ENCODE results near the gene NRCAM. TPM values are rescaled to one million over a fixed set of nuclear protein-coding genes. Genes with fewer than 3 reads are reported as not detected.
A peak's percentile ranks its signal among the peaks of the same experiment; 100 is the strongest.

Gene NRCAM
- total RNA-seq, 1 experiment from 2014 or later, result 19.2 TPM

- in situ Hi-C loops (cut with HindIII; ENCODE audit: low pct_unique_long_range_greater_than_20kb, low sequenced_read_pairs), result no loop called here
- DNase-seq (ENCODE audit: low read depth, low spot score), result no peak
These were observed 147.3 kb downstream of the NRCAM start for GRCh38 chr7:108308903-108309302.

GRCh38 chr7:108308276-108308675 is 148.0 kb downstream of the NRCAM start:
- in situ Hi-C loops (cut with HindIII; ENCODE audit: low pct_unique_long_range_greater_than_20kb, low sequenced_read_pairs), result no loop called here
- DNase-seq (ENCODE audit: low read depth, low spot score), result no peak

GRCh38 chr7:108307595-108307994 is 148.6 kb downstream of the NRCAM start:
- in situ Hi-C loops (cut with HindIII; ENCODE audit: low pct_unique_long_range_greater_than_20kb, low sequenced_read_pairs), result no loop called here
- DNase-seq (ENCODE audit: low read depth, low spot score), result no peak

GRCh38 chr7:108307194-108307593 is 149.0 kb downstream of the NRCAM start:
- peak; percentile 60 for DNase-seq (ENCODE audit: low read depth, low spot score)
- in situ Hi-C loops (cut with HindIII; ENCODE audit: low pct_unique_long_range_greater_than_20kb, low sequenced_read_pairs), result no loop called here

GRCh38 chr7:108303332-108303731 is 152.9 kb downstream of the NRCAM start:
- no peak for DNase-seq (ENCODE audit: low read depth, low spot score)
- in situ Hi-C loops (cut with HindIII; ENCODE audit: low pct_unique_long_range_greater_than_20kb, low sequenced_read_pairs), result no loop called here

GRCh38 chr7:108301387-108301786 is 154.8 kb downstream of the NRCAM start:
- in situ Hi-C loops (cut with HindIII; ENCODE audit: low pct_unique_long_range_greater_than_20kb, low sequenced_read_pairs), result no loop called here

GRCh38 chr7:108299251-108299973 is 156.8 kb downstream of the NRCAM start:
- no peak for DNase-seq (ENCODE audit: low read depth, low spot score)
- in situ Hi-C loops (cut with HindIII; ENCODE audit: low pct_unique_long_range_greater_than_20kb, low sequenced_read_pairs), result no loop called here

More at GRCh38 chr7:108301387-108301786, 154.8 kb downstream of the NRCAM start:
- DNase-seq (ENCODE audit: low read depth, low spot score), result no peak

- in situ Hi-C loops (cut with HindIII; ENCODE audit: low pct_unique_long_range_greater_than_20kb, low sequenced_read_pairs), result no loop called here
- DNase-seq (ENCODE audit: low read depth, low spot score), result peak; percentile 42
These were observed 159.3 kb downstream of the NRCAM start for GRCh38 chr7:108296911-108297310.

GRCh38 chr7:108294595-108294994 is 161.6 kb downstream of the NRCAM start:
- DNase-seq (ENCODE audit: low read depth, low spot score), result no peak
- in situ Hi-C loops (cut with HindIII; ENCODE audit: low pct_unique_long_range_greater_than_20kb, low sequenced_read_pairs), result no loop called here

GRCh38 chr7:108293149-108293612 is 163.1 kb downstream of the NRCAM start:
- in situ Hi-C loops (cut with HindIII; ENCODE audit: low pct_unique_long_range_greater_than_20kb, low sequenced_read_pairs), result no loop called here
- no peak for DNase-seq (ENCODE audit: low read depth, low spot score)

- in situ Hi-C loops (cut with HindIII; ENCODE audit: low pct_unique_long_range_greater_than_20kb, low sequenced_read_pairs), result no loop called here
- DNase-seq (ENCODE audit: low read depth, low spot score), result no peak
These were observed 163.7 kb downstream of the NRCAM start for GRCh38 chr7:108292541-108292940.

- in situ Hi-C loops (cut with HindIII; ENCODE audit: low pct_unique_long_range_greater_than_20kb, low sequenced_read_pairs), result no loop called here
These were observed 164.3 kb downstream of the NRCAM start for GRCh38 chr7:108291791-108292440.

GRCh38 chr7:108291152-108291508 is 165.1 kb downstream of the NRCAM start:
- DNase-seq (ENCODE audit: low read depth, low spot score), result no peak
- in situ Hi-C loops (cut with HindIII; ENCODE audit: low pct_unique_long_range_greater_than_20kb, low sequenced_read_pairs), result no loop called here

More at GRCh38 chr7:108291791-108292440, 164.3 kb downstream of the NRCAM start:
- DNase-seq (ENCODE audit: low read depth, low spot score), result no peak

- DNase-seq (ENCODE audit: low read depth, low spot score), result no peak
- in situ Hi-C loops (cut with HindIII; ENCODE audit: low pct_unique_long_range_greater_than_20kb, low sequenced_read_pairs), result no loop called here
These were observed 165.6 kb downstream of the NRCAM start for GRCh38 chr7:108290459-108291151.

GRCh38 chr7:108289852-108290251 is 166.4 kb downstream of the NRCAM start:
- DNase-seq (ENCODE audit: low read depth, low spot score), result no peak
- in situ Hi-C loops (cut with HindIII; ENCODE audit: low pct_unique_long_range_greater_than_20kb, low sequenced_read_pairs), result no loop called here

GRCh38 chr7:108287857-108288256 is 168.4 kb downstream of the NRCAM start:
- in situ Hi-C loops (cut with HindIII; ENCODE audit: low pct_unique_long_range_greater_than_20kb, low sequenced_read_pairs), result no loop called here
- DNase-seq (ENCODE audit: low read depth, low spot score), result no peak

GRCh38 chr7:108286290-108286904 is 169.8 kb downstream of the NRCAM start:
- no peak for DNase-seq (ENCODE audit: low read depth, low spot score)
- in situ Hi-C loops (cut with HindIII; ENCODE audit: low pct_unique_long_range_greater_than_20kb, low sequenced_read_pairs), result no loop called here

- DNase-seq (ENCODE audit: low read depth, low spot score), result no peak
- in situ Hi-C loops (cut with HindIII; ENCODE audit: low pct_unique_long_range_greater_than_20kb, low sequenced_read_pairs), result no loop called here
These were observed 170.5 kb downstream of the NRCAM start for GRCh38 chr7:108285778-108286177.

Measured in SK-MEL-5 (cell line).